Caco-2 (cell line): ENCODE results near the gene ITGB4. TPM values are rescaled to one million over a fixed set of nuclear protein-coding genes. Genes with fewer than 3 reads are reported as not detected.

ENCODE experiments used
- BruUV-seq: library from RNA; stranded (reverse); fragments of 400-500 nt; replicated peaks from 2 replicates; lab custom pipeline; 2021; lab: Mats Ljungman, UMichigan
- CTCF ChIA-PET: fragments of 300-600 bp; sonication (Branson Sonifier 250); formaldehyde crosslinking; loops from one replicate; lab custom pipeline; 2022; ENCODE audit warnings: antibody characterized with exemption; lab: Charles Lee
- POLR2A ChIA-PET: fragments of 300-600 bp; sonication (Branson Sonifier 250); formaldehyde crosslinking; loops from one replicate; lab custom pipeline; 2022; ENCODE audit warnings: antibody characterized with exemption; lab: Charles Lee
- DNase-seq, 2 experiments: peaks; one replicate each; pipeline versions ENCODE4 v3.0.0 to v3.0.0-alpha.2; 2020 to 2022
- H3K27me3 ChIP-seq: replicated peaks from 2 replicates; pipeline ENCODE4 v1.6.0; 2011; ENCODE audit warnings: low read length; ENCODE audit not compliant: control insufficient read depth, insufficient read depth
- H3K36me3 ChIP-seq: 2 replicates; pipeline ENCODE4 v1.5.1; 2011; ENCODE audit warnings: low read length; ENCODE audit not compliant: control insufficient read depth, insufficient read depth
- H3K4me1 ChIP-seq: fragments of 250-450 bp; sonication (Bioruptor Pico); 2 replicates; pipeline ENCODE4 v1.5.1; 2020; ENCODE audit warnings: mild to moderate bottlenecking
- H3K4me3 ChIP-seq: 2 replicates; pipeline ENCODE4 v1.5.1; 2011; ENCODE audit warnings: low read depth, mild to moderate bottlenecking, control low read depth, low read length
- H3K9me3 ChIP-seq: fragments of 250-450 bp; sonication (Bioruptor Pico); 2 replicates; pipeline ENCODE4 v1.5.1; 2020; ENCODE audit warnings: mild to moderate bottlenecking, moderate library complexity
- H3K27ac Mint-ChIP-seq: one replicate; pipeline ENCODE4 v1.8.0; 2022; ENCODE audit warnings: mixed read lengths; ENCODE audit not compliant: unreplicated experiment
- H3K27me3 Mint-ChIP-seq: one replicate; pipeline ENCODE4 v1.8.0; 2022; ENCODE audit warnings: mixed read lengths; ENCODE audit not compliant: insufficient read depth, unreplicated experiment
- H3K36me3 Mint-ChIP-seq: one replicate; pipeline ENCODE4 v1.8.0; 2022; ENCODE audit warnings: mild to moderate bottlenecking, mixed read lengths; ENCODE audit not compliant: insufficient read depth, unreplicated experiment
- H3K4me1 Mint-ChIP-seq: one replicate; pipeline ENCODE4 v1.8.0; 2022; ENCODE audit warnings: low read depth, mixed read lengths; ENCODE audit not compliant: unreplicated experiment
- H3K4me3 Mint-ChIP-seq: one replicate; pipeline ENCODE4 v1.8.0; 2022; ENCODE audit warnings: mild to moderate bottlenecking, moderate library complexity, mixed read lengths; ENCODE audit not compliant: unreplicated experiment
- H3K9me3 Mint-ChIP-seq: one replicate; pipeline ENCODE4 v1.8.0; 2022; ENCODE audit warnings: mixed read lengths; ENCODE audit not compliant: unreplicated experiment
- CTCF ChIP-seq, 2 experiments: fragments of 200-600 bp in 1 of 2; IDR thresholded peaks; 1 replicate in 1 of 2; 2 replicates in 1 of 2; pipeline versions ENCODE4 v1.5.1 to v1.8.0; 2011 to 2022; ENCODE audit warnings: antibody characterized with exemption in 1 of 2, control low read depth in 1 of 2, inconsistent platforms in 1 of 2, low read depth in 1 of 2, low read length in 1 of 2, mild to moderate bottlenecking in 1 of 2, moderate library complexity in 1 of 2; ENCODE audit not compliant: insufficient read depth in 1 of 2, severe bottlenecking in 1 of 2, unreplicated experiment in 1 of 2
- intact Hi-C: fragments of 100-400 bp; cut with micrococcal nuclease; formaldehyde crosslinking; loops from one replicate; pipeline ENCODE4 v1.10.0; 2022; ENCODE audit not compliant: unreplicated experiment
- total RNA-seq: library from RNA; stranded (reverse); gene quantifications from 2 replicates; pipeline ENCODE4 v1.2.3, GENCODE V29; 2022

The ITGB4 gene
- total RNA-seq, 1 experiment from 2014 or later, result 50.8 TPM

- no peaks in the 10 kb centered on the region for H3K27me3 ChIP-seq
- Mint-ChIP-seq H3K27ac (no peak overlapping the region), H3K27me3 (no peaks in the 10 kb centered on the region), H3K4me3 (no peak overlapping the region), H3K4me1 (peaks cover 38% of the 10 kb centered on the region), H3K9me3 (no peaks in the 10 kb centered on the region), H3K36me3 (peaks cover 87% of the 10 kb centered on the region)
- H3K36me3 ChIP-seq, result peaks cover 7% of the 10 kb centered on the region; the same call in 1 of the 2 replicates
- no peak for TF ChIP-seq CTCF (IDR thresholded peaks at IDR 0.05; ENCODE audit: insufficient read depth in 1 of 2, low read depth in 1 of 2, low read length in 1 of 2, severe bottlenecking in 1 of 2, unreplicated experiment in 1 of 2)
- intact Hi-C loops, result no loop called here
- H3K4me3 ChIP-seq, result no peak overlapping the region
- H3K9me3 ChIP-seq, result no peaks in the 10 kb centered on the region
- H3K4me1 ChIP-seq, result peaks cover 35% of the 10 kb centered on the region
- POLR2A ChIA-PET, result no interaction called here
- BruUV-seq, result no TSS peak
- DNase-seq, result no peak
- CTCF ChIA-PET, result no interaction called here
Observed at GRCh38 chr17:75698659-75699058, 22.6 kb upstream of the ITGB4 start.

GRCh38 chr17:75701288-75701687 lies 20.0 kb upstream of the ITGB4 start:
- POLR2A ChIA-PET, result no interaction called here
- H3K36me3 Mint-ChIP-seq, result peaks cover 77% of the 10 kb centered on the region
- peaks cover 7% of the 10 kb centered on the region for H3K36me3 ChIP-seq

GRCh38 chr17:75703191-75703590 lies 18.1 kb upstream of the ITGB4 start:
- ChIA-PET CTCF (interaction anchor here (0.6 kb wide), 1 partner anchor 14 kb away, joined by 3 read pairs; no protein-coding TSS in a partner anchor), POLR2A (interaction anchor here (1.0 kb wide), 1 partner anchor 77 kb away, joined by 3 read pairs; no protein-coding TSS in a partner anchor)
- TF ChIP-seq CTCF (IDR thresholded peaks at IDR 0.05; ENCODE audit: insufficient read depth in 1 of 2, low read depth in 1 of 2, low read length in 1 of 2, severe bottlenecking in 1 of 2, unreplicated experiment in 1 of 2), result no peak
- intact Hi-C loops, result no loop called here
- Mint-ChIP-seq H3K27me3 (no peaks in the 10 kb centered on the region), H3K36me3 (peaks cover 77% of the 10 kb centered on the region), H3K4me3 (no peak overlapping the region), H3K27ac (no peak overlapping the region), H3K9me3 (no peaks in the 10 kb centered on the region), H3K4me1 (peaks cover 21% of the 10 kb centered on the region)
- BruUV-seq, result no TSS peak
- Histone ChIP-seq H3K27me3 (no peaks in the 10 kb centered on the region), H3K36me3 (peaks cover 8% of the 10 kb centered on the region), H3K9me3 (no peaks in the 10 kb centered on the region), H3K4me1 (peaks cover 21% of the 10 kb centered on the region), H3K4me3 (no peak overlapping the region)
- DNase-seq, result no peak

More at GRCh38 chr17:75701288-75701687, 20.0 kb upstream of the ITGB4 start:
- CTCF ChIA-PET, result no interaction called here
- peaks cover 35% of the 10 kb centered on the region for H3K4me1 ChIP-seq
- Mint-ChIP-seq H3K27me3 (no peaks in the 10 kb centered on the region), H3K27ac (no peak overlapping the region), H3K9me3 (no peaks in the 10 kb centered on the region), H3K4me1 (peaks cover 32% of the 10 kb centered on the region), H3K4me3 (no peak overlapping the region)
- no peak for DNase-seq
- no peak overlapping the region for H3K4me3 ChIP-seq
- H3K27me3 ChIP-seq, result no peaks in the 10 kb centered on the region
- intact Hi-C loops, result no loop called here
- TF ChIP-seq CTCF (IDR thresholded peaks at IDR 0.05; ENCODE audit: insufficient read depth in 1 of 2, low read depth in 1 of 2, low read length in 1 of 2, severe bottlenecking in 1 of 2, unreplicated experiment in 1 of 2), result no peak
- no peaks in the 10 kb centered on the region for H3K9me3 ChIP-seq
- BruUV-seq, result no TSS peak
